ENCODE measurements around the gene LGR5. TPM values are rescaled to one million over a fixed set of nuclear protein-coding genes. Genes with fewer than 3 reads are reported as not detected.

LGR5 gene
- total RNA-seq, 1 donor from 2014 or later: not detected

GRCh38 chr12:71455028-71455737 lies 15.6 kb downstream of the LGR5 start:
- no peak for TF ChIP-seq CTCF (conservative IDR thresholded peaks at IDR 0.05; ENCODE audit: low read depth, low read length)
- H3K4me3 ChIP-seq (ENCODE audit: low read depth, low read length): no peak overlapping the region
- no peak for DNase-seq (ENCODE audit: low read depth)

GRCh38 chr12:71456316-71456715 lies 16.7 kb downstream of the LGR5 start:
- no peak for TF ChIP-seq CTCF (conservative IDR thresholded peaks at IDR 0.05; ENCODE audit: low read depth, low read length)
- DNase-seq (ENCODE audit: low read depth): no peak
- no peak overlapping the region for H3K4me3 ChIP-seq (ENCODE audit: low read depth, low read length)

- no peak for DNase-seq (ENCODE audit: low read depth)
- H3K4me3 ChIP-seq (ENCODE audit: low read depth, low read length): no peak overlapping the region
- no peak for TF ChIP-seq CTCF (conservative IDR thresholded peaks at IDR 0.05; ENCODE audit: low read depth, low read length)
Measured at GRCh38 chr12:71456990-71457389, 17.4 kb downstream of the LGR5 start.

GRCh38 chr12:71460318-71460717 lies 20.7 kb downstream of the LGR5 start:
- TF ChIP-seq CTCF (conservative IDR thresholded peaks at IDR 0.05; ENCODE audit: low read depth, low read length): no peak
- no peak overlapping the region for H3K4me3 ChIP-seq (ENCODE audit: low read depth, low read length)
- no peak for DNase-seq (ENCODE audit: low read depth)

GRCh38 chr12:71460850-71461609 lies 21.4 kb downstream of the LGR5 start:
- H3K4me3 ChIP-seq (ENCODE audit: low read depth, low read length): no peak overlapping the region
- TF ChIP-seq CTCF (conservative IDR thresholded peaks at IDR 0.05; ENCODE audit: low read depth, low read length): no peak
- no peak for DNase-seq (ENCODE audit: low read depth)

- no peak for DNase-seq (ENCODE audit: low read depth)
- no peak for TF ChIP-seq CTCF (conservative IDR thresholded peaks at IDR 0.05; ENCODE audit: low read depth, low read length)
Measured at GRCh38 chr12:71461787-71462328, 22.3 kb downstream of the LGR5 start.

More at GRCh38 chr12:71461787-71462328, 22.3 kb downstream of the LGR5 start:
- H3K4me3 ChIP-seq (ENCODE audit: low read depth, low read length): no peak overlapping the region
